Astrocyte of the spinal cord (primary cell): ENCODE data around the gene GRAMD2A.

Source experiments
- DNase-seq: peaks from one replicate; pipeline ENCODE4 v3.0.0; 2011; ENCODE audit warnings: low read depth, low spot score
- H3K4me3 ChIP-seq: 2 replicates; pipeline ENCODE4 v1.5.1; 2011; ENCODE audit warnings: low read depth, mild to moderate bottlenecking, low read length, moderate library complexity
- in situ Hi-C: cut with HindIII; loops from 2 replicates; pipeline ENCODE4 v1.10.0; 2017; ENCODE audit warnings: low sequenced_read_pairs
- TF ChIP-seq, protein P1 (sequence below): IDR thresholded peaks from 2 replicates; pipeline ENCODE4 v1.5.1; 2012; ENCODE audit warnings: low read depth, mild to moderate bottlenecking, low read length, inconsistent platforms

Gene GRAMD2A

DNA sequence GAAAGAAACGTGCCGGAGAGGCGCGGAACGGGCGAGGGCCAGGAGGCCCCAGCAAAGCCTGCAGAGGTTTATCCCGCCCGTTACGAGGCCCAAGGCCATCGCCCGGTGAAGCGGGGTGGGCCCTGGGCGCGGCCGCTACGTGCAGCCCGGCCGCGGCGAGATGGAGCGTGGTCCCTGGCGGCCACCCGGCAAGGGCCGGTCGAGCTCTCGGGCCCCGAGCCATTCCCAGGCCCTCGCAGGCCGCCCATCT is 32.3 kb upstream of the GRAMD2A start:
- DNase-seq: no peak
- TF ChIP-seq, protein P1, sequence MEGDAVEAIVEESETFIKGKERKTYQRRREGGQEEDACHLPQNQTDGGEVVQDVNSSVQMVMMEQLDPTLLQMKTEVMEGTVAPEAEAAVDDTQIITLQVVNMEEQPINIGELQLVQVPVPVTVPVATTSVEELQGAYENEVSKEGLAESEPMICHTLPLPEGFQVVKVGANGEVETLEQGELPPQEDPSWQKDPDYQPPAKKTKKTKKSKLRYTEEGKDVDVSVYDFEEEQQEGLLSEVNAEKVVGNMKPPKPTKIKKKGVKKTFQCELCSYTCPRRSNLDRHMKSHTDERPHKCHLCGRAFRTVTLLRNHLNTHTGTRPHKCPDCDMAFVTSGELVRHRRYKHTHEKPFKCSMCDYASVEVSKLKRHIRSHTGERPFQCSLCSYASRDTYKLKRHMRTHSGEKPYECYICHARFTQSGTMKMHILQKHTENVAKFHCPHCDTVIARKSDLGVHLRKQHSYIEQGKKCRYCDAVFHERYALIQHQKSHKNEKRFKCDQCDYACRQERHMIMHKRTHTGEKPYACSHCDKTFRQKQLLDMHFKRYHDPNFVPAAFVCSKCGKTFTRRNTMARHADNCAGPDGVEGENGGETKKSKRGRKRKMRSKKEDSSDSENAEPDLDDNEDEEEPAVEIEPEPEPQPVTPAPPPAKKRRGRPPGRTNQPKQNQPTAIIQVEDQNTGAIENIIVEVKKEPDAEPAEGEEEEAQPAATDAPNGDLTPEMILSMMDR: no peak
- H3K4me3 ChIP-seq: peak overlapping the region; percentile 93
- in situ Hi-C loops: no loop called here

DNA sequence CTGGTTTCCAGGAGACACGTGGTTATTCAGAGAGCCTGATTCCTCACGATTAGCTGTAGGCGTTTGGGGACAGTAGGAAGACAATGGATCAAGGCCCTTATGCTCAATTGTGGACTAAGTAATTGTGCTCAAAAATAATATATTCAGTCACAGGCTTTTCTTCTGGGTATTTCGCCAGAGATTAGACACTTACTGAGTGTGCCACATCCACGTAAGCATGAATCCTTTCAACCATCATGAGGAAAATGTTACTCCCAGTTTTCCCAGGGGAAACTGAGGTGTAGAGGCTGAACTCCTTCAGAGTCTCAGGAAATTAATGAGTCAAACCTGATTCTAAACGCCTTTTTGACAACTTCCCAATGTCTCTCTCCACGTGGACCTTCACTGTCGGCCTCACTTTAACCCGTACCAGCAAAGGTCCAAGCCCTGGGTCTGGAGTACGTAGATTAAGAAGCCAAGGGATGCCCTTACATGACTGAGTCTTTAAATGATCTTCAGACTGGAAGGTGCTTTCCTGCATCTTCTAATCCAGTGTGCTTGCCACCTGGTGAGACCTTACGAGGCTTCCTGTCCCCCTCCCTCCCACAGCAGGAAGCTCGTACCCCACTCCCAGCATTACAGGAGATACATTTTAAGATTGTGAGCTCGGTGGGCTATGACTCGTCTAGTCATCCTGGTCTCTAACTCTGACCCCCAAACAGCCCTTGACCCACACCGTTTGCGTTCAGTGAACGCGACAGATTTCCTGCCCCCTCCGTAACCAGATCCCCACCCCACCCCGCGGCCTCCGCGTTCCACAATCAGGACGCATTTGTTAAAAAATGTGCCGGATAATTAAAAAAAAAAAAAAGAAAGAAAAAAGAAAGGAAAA is 31.7 kb upstream of the GRAMD2A start:
- peak overlapping the region; percentile 93 for H3K4me3 ChIP-seq
- TF ChIP-seq, protein P1: no peak
- DNase-seq: no peak
- in situ Hi-C loops: no loop called here

DNA sequence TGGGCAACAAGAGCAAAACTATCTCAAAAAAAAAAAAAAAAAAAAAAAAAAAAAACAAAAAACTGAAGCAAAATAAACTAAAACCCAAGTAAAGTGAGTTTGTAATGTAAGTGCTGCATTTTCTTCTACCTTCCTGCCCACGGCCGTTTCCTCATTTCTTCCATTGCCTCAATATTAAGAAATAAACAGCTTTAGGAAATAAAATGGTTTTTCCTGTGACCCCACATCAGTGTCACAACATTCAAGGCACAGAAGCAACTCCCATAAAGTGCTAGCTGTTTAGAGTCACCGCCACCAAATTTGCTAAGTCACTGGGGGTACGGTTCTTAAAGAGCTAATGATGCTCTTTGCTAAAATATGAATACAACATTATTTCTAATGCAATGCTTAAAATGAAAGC is 30.1 kb upstream of the GRAMD2A start:
- in situ Hi-C loops: no loop called here
- TF ChIP-seq, protein P1: no peak

DNA sequence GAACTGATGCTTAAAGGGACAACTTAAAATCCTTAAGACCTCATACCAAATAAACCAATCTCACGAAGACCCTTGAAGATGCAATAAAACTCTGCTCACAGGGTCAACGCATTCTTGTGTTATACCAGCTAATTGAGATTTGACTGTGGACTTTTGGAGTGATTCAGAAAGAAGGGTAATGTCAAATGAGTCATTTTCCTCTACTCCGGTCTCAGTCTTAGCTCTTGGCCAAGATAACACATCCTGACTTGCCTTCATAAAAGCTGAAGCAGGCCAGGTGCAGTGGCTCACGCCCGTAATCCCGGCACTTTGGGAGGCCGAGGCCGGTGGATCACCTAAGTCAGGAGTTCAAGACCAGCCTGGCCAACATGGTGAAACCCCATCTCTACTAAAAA is 29.6 kb upstream of the GRAMD2A start:
- peak overlapping the region; percentile 93 for H3K4me3 ChIP-seq
- TF ChIP-seq, protein P1: no peak
- peak; percentile 86 for DNase-seq
- in situ Hi-C loops: no loop called here

More for the DNA sequence above, 30.1 kb upstream of the GRAMD2A start:
- no peak for DNase-seq
- peak overlapping the region; percentile 93 for H3K4me3 ChIP-seq

DNA sequence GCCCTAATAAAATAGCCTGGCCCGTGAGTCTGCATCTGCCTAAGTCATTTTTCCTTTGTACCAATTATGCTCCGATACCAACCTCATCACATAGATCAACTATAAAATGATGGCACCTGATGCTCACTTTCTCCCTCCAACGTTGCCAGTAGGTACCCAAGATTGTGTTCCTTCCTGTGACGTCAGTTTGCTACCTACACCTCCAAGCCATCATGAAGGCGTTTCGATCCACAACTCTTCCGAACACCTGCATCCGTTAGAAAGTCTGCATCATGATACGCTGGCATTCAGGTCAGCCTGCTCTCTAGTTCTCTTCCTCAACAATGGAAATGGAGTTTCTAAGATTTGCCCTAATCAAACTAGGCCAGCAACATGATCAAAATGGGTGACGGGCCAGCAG is 25.7 kb upstream of the GRAMD2A start:
- no peak for DNase-seq
- in situ Hi-C loops: no loop called here
- TF ChIP-seq, protein P1: no peak
- no peak overlapping the region for H3K4me3 ChIP-seq

DNA sequence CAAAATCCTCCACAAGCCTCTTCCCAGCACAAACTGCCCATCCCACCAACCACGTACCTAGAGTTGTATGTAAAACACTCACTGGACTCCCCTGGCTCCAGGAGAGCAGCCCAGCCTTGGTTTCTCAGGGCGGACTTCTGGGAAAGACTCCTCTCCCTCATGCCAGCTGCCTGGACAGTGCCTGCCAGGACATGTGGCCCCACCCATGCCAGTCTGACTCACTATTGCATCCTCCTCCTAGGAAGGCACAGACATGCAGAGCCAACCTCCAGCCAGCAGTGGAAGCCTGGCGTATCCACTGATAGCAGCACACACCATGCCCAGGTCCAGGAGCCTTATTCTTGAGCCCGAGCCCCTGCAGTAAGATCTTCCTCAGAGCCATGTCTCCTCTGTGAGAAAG is 24.8 kb upstream of the GRAMD2A start:
- in situ Hi-C loops: no loop called here
- no peak overlapping the region for H3K4me3 ChIP-seq
- TF ChIP-seq, protein P1: no peak
- no peak for DNase-seq
